SK-N-SH treated with all-trans-retinoic acid at 6 μM for 48 hours (cell line): Measurements from ENCODE around the gene DTNA.

ENCODE experiments used
- TOX ChIP-seq: fragments of 250-450 bp; sonication (Bioruptor Pico); IDR thresholded peaks from 2 replicates; pipeline ENCODE4 v1.8.0; 2021; ENCODE audit warnings: mild to moderate bottlenecking, moderate library complexity, borderline replicate concordance
- ZFP30 ChIP-seq: fragments of 450-650 bp; formaldehyde crosslinking; IDR thresholded peaks from 2 replicates; pipeline ENCODE4 v1.5.0; 2022; ENCODE audit warnings: mild to moderate bottlenecking, moderate library complexity
- TF ChIP-seq, protein P1 (sequence below): fragments of 250-450 bp; sonication (Bioruptor Pico); IDR thresholded peaks from 2 replicates; pipeline ENCODE4 v1.8.0; 2020; ENCODE audit warnings: mild to moderate bottlenecking, moderate library complexity, borderline replicate concordance

- TF ChIP-seq, protein P1, sequence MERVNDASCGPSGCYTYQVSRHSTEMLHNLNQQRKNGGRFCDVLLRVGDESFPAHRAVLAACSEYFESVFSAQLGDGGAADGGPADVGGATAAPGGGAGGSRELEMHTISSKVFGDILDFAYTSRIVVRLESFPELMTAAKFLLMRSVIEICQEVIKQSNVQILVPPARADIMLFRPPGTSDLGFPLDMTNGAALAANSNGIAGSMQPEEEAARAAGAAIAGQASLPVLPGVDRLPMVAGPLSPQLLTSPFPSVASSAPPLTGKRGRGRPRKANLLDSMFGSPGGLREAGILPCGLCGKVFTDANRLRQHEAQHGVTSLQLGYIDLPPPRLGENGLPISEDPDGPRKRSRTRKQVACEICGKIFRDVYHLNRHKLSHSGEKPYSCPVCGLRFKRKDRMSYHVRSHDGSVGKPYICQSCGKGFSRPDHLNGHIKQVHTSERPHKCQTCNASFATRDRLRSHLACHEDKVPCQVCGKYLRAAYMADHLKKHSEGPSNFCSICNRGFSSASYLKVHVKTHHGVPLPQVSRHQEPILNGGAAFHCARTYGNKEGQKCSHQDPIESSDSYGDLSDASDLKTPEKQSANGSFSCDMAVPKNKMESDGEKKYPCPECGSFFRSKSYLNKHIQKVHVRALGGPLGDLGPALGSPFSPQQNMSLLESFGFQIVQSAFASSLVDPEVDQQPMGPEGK (CRISPR knock-in tag): no peak
- TF ChIP-seq TOX (CRISPR knock-in tag): no peak
- no peak for TF ChIP-seq ZFP30 (CRISPR knock-in tag)
Measured at GRCh38 chr18:34691614-34692013, 18.5 kb upstream of the DTNA start.
